ENCODE data around the gene SLC35G6.

The SLC35G6 gene

GRCh38 chr17:7483255-7484066 lies 2.2 kb downstream of the SLC35G6 start:
- H3K4me3 ChIP-seq (ENCODE audit: low read depth, low read length): peak overlapping the region; percentile 74

GRCh38 chr17:7484067-7484918 lies 3.0 kb downstream of the SLC35G6 start, which contains the start of gene POLR2A:
Gene POLR2A (plus strand): TSS chr17:7484366.
- H3K4me3 ChIP-seq (ENCODE audit: low read depth, low read length): peak within 1 kb of the TSS; percentile 74
- TF ChIP-seq CTCF (IDR thresholded peaks at IDR 0.05; ENCODE audit: borderline replicate concordance, insufficient read depth, low read depth, low read length): no peak

More at GRCh38 chr17:7483255-7484066, 2.2 kb downstream of the SLC35G6 start:
- no peak for TF ChIP-seq CTCF (IDR thresholded peaks at IDR 0.05; ENCODE audit: borderline replicate concordance, insufficient read depth, low read depth, low read length)

GRCh38 chr17:7484919-7485377 lies 3.7 kb downstream of the SLC35G6 start:
- peak overlapping the region; percentile 74 for H3K4me3 ChIP-seq (ENCODE audit: low read depth, low read length)
- TF ChIP-seq CTCF (IDR thresholded peaks at IDR 0.05; ENCODE audit: borderline replicate concordance, insufficient read depth, low read depth, low read length): 0 out of 2 replicates have a peak, but pooled peaks have one; percentile 22

GRCh38 chr17:7486181-7486580 lies 4.9 kb downstream of the SLC35G6 start:
- TF ChIP-seq CTCF (IDR thresholded peaks at IDR 0.05; ENCODE audit: borderline replicate concordance, insufficient read depth, low read depth, low read length): no peak
- peak overlapping the region; percentile 33 for H3K4me3 ChIP-seq (ENCODE audit: low read depth, low read length)

- no peak overlapping the region for H3K4me3 ChIP-seq (ENCODE audit: low read depth, low read length)
- no peak for TF ChIP-seq CTCF (IDR thresholded peaks at IDR 0.05; ENCODE audit: borderline replicate concordance, insufficient read depth, low read depth, low read length)
These were observed 8.9 kb downstream of the SLC35G6 start for GRCh38 chr17:7490144-7490543.

- H3K4me3 ChIP-seq (ENCODE audit: low read depth, low read length): no peak overlapping the region
- TF ChIP-seq CTCF (IDR thresholded peaks at IDR 0.05; ENCODE audit: borderline replicate concordance, insufficient read depth, low read depth, low read length): no peak
These were observed 10.3 kb downstream of the SLC35G6 start for GRCh38 chr17:7491583-7491982.
